Fibroblast of the conjunctiva (primary cell): ENCODE results near the gene NSDHL.
A peak's percentile ranks its signal among the peaks of the same experiment; 100 is the strongest.

Experiments used
- DNase-seq: peaks from one replicate; pipeline ENCODE4 v3.0.0-alpha.2; 2010; ENCODE audit warnings: low read depth

NSDHL gene

DNA sequence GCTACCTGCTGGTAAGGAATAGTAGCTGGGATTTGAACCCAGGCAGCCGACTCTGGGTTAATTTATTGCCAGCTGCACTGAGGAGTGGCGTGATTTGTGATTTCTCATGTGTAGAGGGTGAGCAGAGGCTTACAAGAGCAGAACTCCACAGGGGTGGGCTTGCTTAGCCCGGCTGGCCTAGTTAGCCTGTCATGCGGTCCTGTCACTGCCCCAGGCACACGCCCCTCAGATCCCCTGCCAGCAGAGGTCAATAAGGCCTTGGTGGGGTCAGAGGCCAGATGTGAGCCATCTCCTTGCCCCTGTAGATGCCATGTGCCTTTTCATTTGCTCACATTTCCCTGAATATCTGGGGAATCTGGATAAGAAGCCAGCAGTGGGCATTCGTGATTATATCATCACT is 13.4 kb downstream of the NSDHL start:
- DNase-seq, result no peak

GRCh38 chrX:152845618-152846240 is 14.9 kb downstream of the NSDHL start:
- no peak for DNase-seq

DNA sequence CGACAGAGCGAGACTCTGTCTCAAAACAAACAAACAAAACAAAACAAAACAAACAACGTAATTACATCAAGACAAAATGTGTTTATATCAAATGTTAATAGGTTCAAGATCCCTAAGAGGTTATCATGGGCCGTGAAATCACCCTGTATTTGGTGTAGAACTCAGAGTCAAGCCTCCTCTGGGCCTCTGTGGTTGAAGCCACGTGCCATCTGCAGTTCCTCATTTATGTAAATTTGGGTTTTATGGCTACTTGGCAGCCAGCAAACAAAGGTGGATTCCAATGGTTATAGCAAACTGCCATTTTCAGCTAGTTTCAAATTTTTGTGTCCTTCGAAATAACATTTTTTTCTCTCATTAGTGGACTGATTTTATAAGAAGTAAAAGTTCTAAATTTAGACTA is 16.4 kb downstream of the NSDHL start:
- DNase-seq, result no peak

GRCh38 chrX:152850465-152850864 is 19.6 kb downstream of the NSDHL start:
- no peak for DNase-seq

GRCh38 chrX:152853986-152854385 is 23.1 kb downstream of the NSDHL start:
- DNase-seq, result no peak

DNA sequence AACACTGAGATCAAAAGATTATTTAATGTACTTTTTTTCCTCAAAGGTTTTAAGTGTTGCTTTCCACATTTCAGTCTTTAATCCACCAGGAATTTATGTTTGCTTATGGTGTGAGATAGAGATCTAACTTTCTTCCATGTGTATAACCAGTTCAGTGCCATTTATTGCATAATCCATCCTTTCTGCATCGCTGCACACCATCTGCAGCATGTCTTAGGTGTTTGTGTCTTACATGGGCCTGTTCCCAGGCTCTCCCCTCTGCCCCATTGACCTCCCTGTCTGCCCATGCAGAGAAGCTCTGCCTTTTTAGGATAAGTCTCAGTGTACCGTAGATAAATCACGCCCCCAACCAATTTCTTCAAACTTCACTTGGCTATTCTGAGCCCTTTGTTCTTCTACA is 30.3 kb downstream of the NSDHL start:
- DNase-seq, result peak; percentile 12

- no peak for DNase-seq
These were observed 31.0 kb downstream of the NSDHL start for GRCh38 chrX:152861826-152862225.

- DNase-seq, result no peak
These were observed 34.5 kb downstream of the NSDHL start for GRCh38 chrX:152865232-152865920.

DNA sequence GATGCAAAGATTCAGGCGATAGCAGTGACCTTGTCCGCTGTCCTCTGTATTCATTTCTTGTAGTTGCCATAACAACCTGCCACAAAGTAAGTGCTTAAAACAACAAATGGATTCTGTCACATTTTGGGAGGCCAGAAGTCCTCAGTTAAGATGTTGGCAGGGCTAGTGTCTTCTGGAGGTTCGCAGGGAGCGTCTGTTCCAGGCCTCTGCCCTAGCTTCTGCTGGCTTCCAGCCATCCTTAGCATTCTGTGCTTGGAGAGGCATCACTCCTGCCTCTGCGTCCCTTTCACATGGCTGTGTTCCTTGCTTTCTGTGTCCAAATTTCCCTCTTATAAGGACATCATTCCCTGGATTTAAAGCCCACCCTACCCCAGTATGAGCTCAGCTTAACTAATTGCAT is 35.5 kb downstream of the NSDHL start:
- DNase-seq, result no peak

DNA sequence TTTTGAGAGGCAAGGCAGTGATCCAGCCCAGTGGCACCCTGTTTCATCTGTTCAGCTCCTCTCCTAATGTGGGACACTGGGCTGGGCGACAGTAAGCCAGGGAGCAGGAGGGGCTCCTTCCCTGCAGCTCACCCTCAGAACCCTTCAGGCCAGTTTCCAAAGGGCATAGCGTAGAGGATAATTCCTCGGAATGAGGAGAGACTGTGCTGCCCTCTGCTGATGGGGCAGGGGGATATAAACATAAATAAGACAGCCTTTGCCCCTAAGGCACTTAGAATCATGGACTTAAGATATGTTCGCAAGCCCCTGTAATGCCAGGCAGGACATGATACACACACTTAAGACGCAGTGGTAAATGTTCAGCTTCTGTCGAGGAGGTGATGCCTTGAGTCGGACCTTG is 39.1 kb downstream of the NSDHL start:
- no peak for DNase-seq

GRCh38 chrX:152871260-152871659 is 40.4 kb downstream of the NSDHL start:
- no peak for DNase-seq

DNA sequence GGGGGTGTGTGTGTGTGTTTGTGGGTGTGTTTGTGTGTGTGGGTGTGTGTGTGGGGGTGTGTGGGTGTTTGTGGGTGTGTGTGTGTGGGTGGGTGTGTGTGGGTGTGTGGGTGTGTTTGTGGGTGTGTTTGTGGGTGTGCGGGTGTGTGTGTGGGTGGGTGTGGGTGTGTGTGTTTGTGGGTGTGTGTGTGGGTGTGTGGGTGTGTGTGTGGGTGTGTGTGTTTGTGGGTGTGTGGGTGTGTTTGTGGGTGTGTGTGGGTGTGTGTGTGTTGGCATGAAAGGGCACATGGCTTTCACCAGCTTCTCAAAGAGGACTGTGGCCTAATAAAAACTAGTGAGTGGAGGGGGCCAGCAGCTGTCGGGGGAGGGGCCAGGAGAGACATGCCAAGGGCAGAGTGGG is 41.7 kb downstream of the NSDHL start:
- DNase-seq, result no peak

DNA sequence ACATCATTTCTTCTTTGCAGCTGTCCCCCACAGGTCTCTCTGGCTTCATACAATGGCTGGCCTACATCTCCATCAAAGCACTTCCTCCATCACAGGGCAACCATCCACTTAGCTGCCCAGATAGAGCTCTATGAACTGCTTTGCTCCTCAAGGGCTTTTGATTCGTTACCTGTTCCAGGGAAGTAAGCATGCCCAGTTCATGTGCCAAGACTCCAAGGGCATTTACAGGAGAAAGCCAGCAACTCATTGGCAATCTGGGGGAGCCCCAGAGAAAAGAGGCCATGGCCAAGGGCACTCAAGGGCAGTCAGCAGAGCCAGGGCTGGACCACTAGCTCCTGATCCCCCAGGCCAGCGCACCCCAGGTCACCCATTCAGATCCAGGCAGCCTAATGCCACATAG is 42.5 kb downstream of the NSDHL start:
- DNase-seq, result no peak

- DNase-seq, result no peak
These were observed 46.3 kb downstream of the NSDHL start for GRCh38 chrX:152876931-152877840.

DNA sequence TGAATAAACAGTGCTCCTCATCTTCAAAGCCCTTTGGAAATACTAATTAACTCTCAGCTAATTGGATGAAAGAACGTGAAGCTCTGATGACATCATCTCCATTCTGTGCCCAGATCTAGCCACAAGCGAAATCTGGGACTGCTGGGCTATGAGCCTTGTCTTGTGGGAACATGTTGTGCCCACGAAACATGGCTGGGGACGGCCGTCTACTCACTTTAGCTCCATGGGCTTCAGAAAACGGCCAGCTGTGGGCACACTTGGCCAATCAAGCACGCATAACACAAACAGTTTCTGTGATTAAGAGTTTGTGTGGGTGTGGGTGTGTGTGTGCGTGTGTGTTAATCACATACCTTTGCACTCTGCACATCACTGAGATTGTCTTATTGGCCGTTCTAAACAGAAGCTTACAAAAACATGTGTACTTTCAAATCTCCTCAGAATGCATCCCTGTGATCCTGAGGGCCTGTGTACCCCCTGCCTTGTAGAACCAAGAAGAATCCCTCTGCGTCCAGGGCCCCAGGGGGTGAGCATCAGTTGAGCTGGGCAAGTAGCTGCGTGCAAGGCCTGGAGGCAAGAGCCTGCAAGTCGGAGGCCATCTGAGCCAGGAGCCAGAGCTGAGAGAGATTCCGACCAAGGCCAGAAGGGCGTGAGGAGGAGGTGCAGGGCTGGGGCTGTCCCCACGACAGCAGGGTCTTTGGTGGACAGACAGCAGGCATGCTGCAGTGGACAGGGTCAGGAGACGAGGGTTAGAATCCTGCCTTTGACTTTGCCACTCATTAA is 48.3 kb downstream of the NSDHL start:
- DNase-seq, result no peak

DNA sequence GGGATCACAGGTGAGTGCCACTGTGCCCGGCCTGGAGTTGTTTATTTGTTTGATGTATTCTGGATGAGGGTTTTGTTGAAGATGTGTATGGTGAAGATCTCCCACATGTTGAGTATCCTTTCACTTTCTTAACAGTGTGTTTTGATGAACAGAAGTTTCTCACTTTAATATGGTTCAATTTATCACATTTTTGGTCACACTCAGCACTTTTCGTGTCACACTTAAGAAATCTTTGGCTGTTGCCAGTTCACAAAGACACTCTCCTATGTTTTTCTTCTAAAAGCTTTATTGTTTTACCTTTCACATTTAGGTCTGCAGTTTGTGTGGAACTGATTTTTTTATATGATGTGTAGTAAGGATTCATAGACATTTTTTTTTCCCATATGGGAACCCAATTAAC is 50.4 kb downstream of the NSDHL start:
- no peak for DNase-seq

- DNase-seq, result no peak
These were observed 53.3 kb downstream of the NSDHL start for GRCh38 chrX:152884171-152884570.

GRCh38 chrX:152886716-152887115 is 55.9 kb downstream of the NSDHL start:
- no peak for DNase-seq

GRCh38 chrX:152892499-152892898 is 61.6 kb downstream of the NSDHL start:
- DNase-seq, result no peak

- no peak for DNase-seq
These were observed 62.4 kb downstream of the NSDHL start for GRCh38 chrX:152892999-152893891.

DNA sequence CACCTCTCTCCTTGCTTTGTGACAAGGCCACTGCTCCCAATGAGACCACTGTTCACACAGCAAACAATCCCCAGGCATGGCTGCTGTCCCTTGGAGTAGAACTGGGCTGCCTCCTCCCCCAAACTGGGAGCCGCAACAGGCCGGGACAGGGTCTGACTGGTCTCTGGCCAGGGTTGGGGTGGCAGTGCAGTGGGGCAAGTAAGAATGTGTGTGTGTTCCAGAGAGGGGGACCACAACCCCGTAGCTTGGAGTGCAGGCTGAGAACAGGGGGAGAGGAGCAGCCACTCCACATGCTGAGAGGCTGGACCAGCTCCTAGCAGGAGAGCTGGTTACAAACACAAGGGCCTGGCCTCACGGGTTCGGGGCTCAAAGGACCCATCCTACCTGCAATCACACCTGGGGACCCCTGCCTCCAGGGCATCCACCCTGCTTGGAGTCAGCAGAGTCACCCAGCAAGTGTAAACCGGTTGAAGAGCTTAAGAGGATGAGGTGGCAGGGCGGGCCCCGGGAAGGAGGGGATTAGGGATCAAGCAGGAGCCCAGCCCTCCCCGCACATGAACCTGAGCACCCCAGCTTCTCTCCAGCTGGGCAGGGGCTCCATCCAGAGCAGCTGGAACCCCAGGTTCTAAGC is 63.2 kb downstream of the NSDHL start:
- DNase-seq, result no peak
